HEK293 (cell line): Measurements from ENCODE around the gene C2orf81.

ENCODE experiments used
- AEBP2 ChIP-seq: fragments of 450-650 bp; formaldehyde crosslinking; IDR thresholded peaks from 2 replicates; pipeline ENCODE4 v1.5.1; 2016; ENCODE audit warnings: missing biosample characterization, missing genetic modification characterization, borderline replicate concordance
- FEZF1 ChIP-seq: fragments of 450-650 bp; formaldehyde crosslinking; IDR thresholded peaks from 2 replicates; pipeline ENCODE4 v1.5.1; 2016; ENCODE audit warnings: missing biosample characterization, missing genetic modification characterization
- GLIS1 ChIP-seq: fragments of 450-650 bp; formaldehyde crosslinking; IDR thresholded peaks from 2 replicates; pipeline ENCODE4 v1.5.1; 2016; ENCODE audit warnings: missing biosample characterization, missing genetic modification characterization
- HIC1 ChIP-seq: fragments of 450-650 bp; formaldehyde crosslinking; IDR thresholded peaks from 2 replicates; pipeline ENCODE4 v1.5.1; 2016; ENCODE audit warnings: missing biosample characterization, missing genetic modification characterization
- KLF1 ChIP-seq: fragments of 450-650 bp; formaldehyde crosslinking; IDR thresholded peaks from 2 replicates; pipeline ENCODE4 v1.5.1; 2016; ENCODE audit warnings: missing biosample characterization, missing genetic modification characterization
- PRDM1 ChIP-seq: fragments of 450-650 bp; formaldehyde crosslinking; IDR thresholded peaks from 2 replicates; pipeline ENCODE4; 2016; ENCODE audit warnings: missing biosample characterization, missing genetic modification characterization
- SP7 ChIP-seq: fragments of 450-650 bp; formaldehyde crosslinking; IDR thresholded peaks from 2 replicates; pipeline ENCODE4 v1.5.1; 2016; ENCODE audit warnings: missing biosample characterization, missing genetic modification characterization
- ZBTB10 ChIP-seq: fragments of 450-650 bp; formaldehyde crosslinking; IDR thresholded peaks from 2 replicates; pipeline ENCODE4 v1.5.1; 2016; ENCODE audit warnings: missing biosample characterization, missing genetic modification characterization
- ZBTB11 ChIP-seq: fragments of 450-650 bp; formaldehyde crosslinking; conservative IDR thresholded peaks from 2 replicates; pipeline ENCODE4 v1.5.1; 2016; ENCODE audit warnings: low read depth, missing biosample characterization, missing genetic modification characterization
- ZNF10 ChIP-seq: fragments of 450-650 bp; formaldehyde crosslinking; IDR thresholded peaks from 2 replicates; pipeline ENCODE4 v1.5.1; 2017; ENCODE audit warnings: missing biosample characterization, missing genetic modification characterization
- ZNF121 ChIP-seq: fragments of 450-650 bp; formaldehyde crosslinking; IDR thresholded peaks from 2 replicates; pipeline ENCODE4 v1.5.1; 2016; ENCODE audit warnings: missing biosample characterization, missing genetic modification characterization
- ZNF146 ChIP-seq: fragments of 450-650 bp; formaldehyde crosslinking; IDR thresholded peaks from 2 replicates; pipeline ENCODE4 v1.5.1; 2016; ENCODE audit warnings: missing biosample characterization, missing genetic modification characterization
- ZNF221 ChIP-seq: fragments of 450-650 bp; formaldehyde crosslinking; IDR thresholded peaks from 2 replicates; pipeline ENCODE4 v1.5.1; 2017; ENCODE audit warnings: missing biosample characterization, missing genetic modification characterization, borderline replicate concordance
- ZNF366 ChIP-seq: fragments of 450-650 bp; formaldehyde crosslinking; conservative IDR thresholded peaks from 2 replicates; pipeline ENCODE4 v1.5.1; 2016; ENCODE audit warnings: missing biosample characterization, missing genetic modification characterization
- ZNF398 ChIP-seq: fragments of 450-650 bp; formaldehyde crosslinking; IDR thresholded peaks from 2 replicates; pipeline ENCODE4 v1.5.1; 2017; ENCODE audit warnings: missing biosample characterization, missing genetic modification characterization
- ZNF558 ChIP-seq: fragments of 450-650 bp; formaldehyde crosslinking; IDR thresholded peaks from 2 replicates; pipeline ENCODE4 v1.5.1; 2016; ENCODE audit warnings: missing biosample characterization, missing genetic modification characterization
- ZNF610 ChIP-seq: fragments of 450-650 bp; formaldehyde crosslinking; IDR thresholded peaks from 2 replicates; pipeline ENCODE4 v1.5.1; 2016; ENCODE audit warnings: missing biosample characterization, missing genetic modification characterization, borderline replicate concordance
- ZNF645 ChIP-seq: fragments of 450-650 bp; formaldehyde crosslinking; IDR thresholded peaks from 2 replicates; pipeline ENCODE4; 2016; ENCODE audit warnings: missing biosample characterization, missing genetic modification characterization
- ZNF701 ChIP-seq: fragments of 450-650 bp; formaldehyde crosslinking; IDR thresholded peaks from 2 replicates; pipeline ENCODE4 v1.5.1; 2016; ENCODE audit warnings: missing biosample characterization, missing genetic modification characterization
- ZNF707 ChIP-seq: fragments of 450-650 bp; formaldehyde crosslinking; IDR thresholded peaks from 2 replicates; pipeline ENCODE4 v1.5.1; 2016; ENCODE audit warnings: missing biosample characterization, missing genetic modification characterization
- ZNF776 ChIP-seq: fragments of 450-650 bp; formaldehyde crosslinking; IDR thresholded peaks from 2 replicates; pipeline ENCODE4 v1.5.0; 2017; ENCODE audit warnings: missing biosample characterization, missing genetic modification characterization, borderline replicate concordance
- ZSCAN18 ChIP-seq: fragments of 450-650 bp; formaldehyde crosslinking; IDR thresholded peaks from 2 replicates; pipeline ENCODE4 v1.5.1; 2016; ENCODE audit warnings: missing biosample characterization, missing genetic modification characterization
- ZSCAN5A ChIP-seq: fragments of 450-650 bp; formaldehyde crosslinking; IDR thresholded peaks from 2 replicates; pipeline ENCODE4 v1.5.1; 2016; ENCODE audit warnings: missing biosample characterization, missing genetic modification characterization

C2orf81 gene

GRCh38 chr2:74457549-74458131 is 36.2 kb upstream of the C2orf81 start (continued):
- no peak for TF ChIP-seq AEBP2 (tag by site-specific recombination)
- TF ChIP-seq ZNF10 (tag by site-specific recombination): no peak
- peak; percentile 66 for TF ChIP-seq SP7 (tag by site-specific recombination)
- peak; percentile 52 for TF ChIP-seq GLIS1 (tag by site-specific recombination)
- TF ChIP-seq HIC1: no peak
- TF ChIP-seq ZSCAN5A (tag by site-specific recombination): no peak; the same call in 1 of the 2 replicates
- TF ChIP-seq ZNF121 (tag by site-specific recombination): no peak; the same call in 1 of the 2 replicates
- no peak for TF ChIP-seq PRDM1 (tag by site-specific recombination)
- TF ChIP-seq ZBTB11: peak; percentile 88
- TF ChIP-seq ZNF146 (tag by site-specific recombination): no peak
- TF ChIP-seq FEZF1 (tag by site-specific recombination): peak; percentile 80
- no peak; the same call in 1 of the 2 replicates for TF ChIP-seq ZNF221 (tag by site-specific recombination)
- TF ChIP-seq ZNF701: no peak
- TF ChIP-seq ZNF398 (tag by site-specific recombination): peak; percentile 69; the same call in 1 of the 2 replicates
- peak; percentile 63 for TF ChIP-seq ZBTB10 (tag by site-specific recombination)
- no peak for TF ChIP-seq ZNF707
- TF ChIP-seq ZNF776: no peak
- no peak for TF ChIP-seq ZNF610 (tag by site-specific recombination)
- no peak for TF ChIP-seq ZSCAN18 (tag by site-specific recombination)
- no peak for TF ChIP-seq ZNF558
- no peak for TF ChIP-seq ZNF645 (tag by site-specific recombination)
- peak; percentile 38; the same call in 1 of the 2 replicates for TF ChIP-seq KLF1 (tag by site-specific recombination)
- TF ChIP-seq ZNF366: no peak
